ENCODE data around the gene TBX4.

DNA sequence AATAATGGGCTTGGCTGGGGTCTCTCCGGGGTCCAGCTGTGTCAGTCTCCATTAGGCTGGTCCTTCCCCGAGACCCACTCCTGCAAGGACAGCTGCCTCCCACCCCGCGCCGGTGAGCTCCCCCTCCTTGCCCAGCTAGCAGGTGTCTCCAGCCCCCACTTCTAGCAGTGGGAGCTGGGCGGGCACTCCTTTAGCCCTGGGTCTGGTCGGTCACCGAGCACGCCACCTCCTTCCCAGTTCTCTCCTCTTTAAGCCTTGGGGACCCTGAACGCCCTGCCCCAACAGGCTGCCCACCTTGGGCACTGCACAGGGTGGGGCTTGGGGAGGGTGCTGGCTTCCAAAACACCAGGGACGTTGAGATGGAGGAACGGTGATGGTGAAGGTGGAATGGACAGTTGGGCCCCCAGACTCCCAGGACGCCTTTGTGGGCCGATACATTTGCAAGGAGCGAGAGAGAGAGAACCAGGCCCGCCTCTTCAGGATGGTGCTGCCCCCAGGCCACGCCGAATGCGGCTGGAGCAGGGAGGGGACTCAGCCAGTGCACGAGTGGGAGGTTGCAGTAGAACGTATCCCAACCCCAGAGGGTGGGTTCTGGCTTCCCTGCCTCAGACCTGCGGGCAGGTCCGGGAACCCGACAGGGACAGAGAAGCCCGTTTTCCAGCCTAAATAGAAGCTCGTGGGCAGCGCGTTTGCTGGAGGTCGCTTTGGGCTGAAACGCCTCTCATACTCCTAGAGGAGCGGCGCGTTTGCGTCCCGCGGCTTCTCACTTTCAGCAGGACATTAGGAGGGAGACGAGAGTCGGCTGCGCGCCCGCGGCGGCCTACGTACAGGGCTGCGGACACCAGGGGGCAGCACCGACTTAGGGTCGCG is 41.8 kb upstream of the TBX4 start:
- TF ChIP-seq CTCF (IDR thresholded peaks at IDR 0.05 in 4 of 5, conservative IDR thresholded peaks at IDR 0.05 in 1 of 5) (peak in 4 of 5 experiments; percentile 24 to 57 (median 40)), POLR2A (IDR thresholded peaks at IDR 0.05) (no peak)

Measured in gastrocnemius medialis (tissue), 4 donors.